Thoracic aorta (tissue), 2 donors: ENCODE results near the gene TEX261. TPM values are rescaled to one million over a fixed set of nuclear protein-coding genes. Genes with fewer than 3 reads are reported as not detected.

Experiments
- ATAC-seq: fragments of 150-250 bp; one replicate; pipeline ENCODE4 v1.8.0; 2017; ENCODE audit warnings: low read depth; ENCODE audit not compliant: insufficient number of reproducible peaks, low FRiP score
- DNase-seq: peaks from one replicate; pipeline ENCODE4 v3.0.0-alpha.2; 2020; ENCODE audit warnings: low spot score
- H3K27ac ChIP-seq, 2 donors: fragments of 200-600 bp; sonication (generic); 1 replicate in 1 of 2; 2 replicates in 1 of 2; pipeline ENCODE4 v1.5.1; 2016; ENCODE audit warnings: mild to moderate bottlenecking in 2 of 2, moderate library complexity in 2 of 2
- H3K27me3 ChIP-seq: fragments of 200-600 bp; sonication (generic); replicated peaks from 2 replicates; pipeline ENCODE4 v1.6.0; 2016; ENCODE audit warnings: mild to moderate bottlenecking; ENCODE audit not compliant: insufficient read depth
- H3K36me3 ChIP-seq: fragments of 200-600 bp; sonication (generic); one replicate; pipeline ENCODE4 v1.5.1; 2016
- H3K4me1 ChIP-seq, 2 donors: fragments of 200-600 bp; sonication (generic); 1 replicate in 1 of 2; 2 replicates in 1 of 2; pipeline versions ENCODE4 v1.5.1 to v1.6.0; 2016; ENCODE audit warnings: low read depth in 2 of 2, mild to moderate bottlenecking in 1 of 2; ENCODE audit not compliant: control insufficient read depth in 1 of 2
- H3K4me3 ChIP-seq: fragments of 200-600 bp; sonication (generic); 2 replicates; pipeline ENCODE4 v1.5.1; 2016; ENCODE audit warnings: mild to moderate bottlenecking
- H3K9me3 ChIP-seq: fragments of 200-600 bp; sonication (generic); 2 replicates; pipeline ENCODE4 v1.5.1; 2016
- total RNA-seq, 2 donors: library from RNA; depleted of rRNA; stranded (reverse); fragments of >200 nt; gene quantifications; one replicate each; pipeline versions ENCODE4 v1.1.0 to v1.2.3, GENCODE V29; 2016
- TF ChIP-seq, protein P1 (sequence below): fragments of 200-600 bp; sonication (generic); IDR thresholded peaks from one replicate; pipeline ENCODE4 v1.5.1; 2019; ENCODE audit warnings: antibody characterized with exemption

Gene TEX261
- total RNA-seq, 2 donors from 2014 or later, result 35.9 to 45.1 TPM

DNA sequence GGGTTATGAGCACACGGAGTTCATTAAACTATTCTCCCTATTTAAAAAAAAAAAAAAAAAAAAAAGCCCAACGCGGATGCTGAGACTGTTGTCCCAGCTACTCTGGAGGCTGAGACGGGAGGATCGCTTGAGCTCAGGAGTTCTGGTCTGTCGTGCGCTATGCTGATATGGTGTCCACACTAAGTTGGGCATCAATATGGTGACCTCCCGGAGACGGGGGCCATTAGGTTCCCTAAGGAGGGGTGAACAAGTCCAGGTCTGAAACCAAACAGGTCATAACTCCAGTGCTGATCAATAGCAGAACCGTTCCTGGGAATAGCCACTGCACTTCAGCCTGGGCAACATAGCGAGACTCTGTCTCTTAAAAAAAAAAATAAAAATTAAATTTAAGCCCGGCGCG, 29.2 kb downstream of the TEX261 start:
- ATAC-seq (no peak), DNase-seq (no peak)
- no peaks in the 10 kb centered on the region for H3K27me3 ChIP-seq
- TF ChIP-seq, protein P1, sequence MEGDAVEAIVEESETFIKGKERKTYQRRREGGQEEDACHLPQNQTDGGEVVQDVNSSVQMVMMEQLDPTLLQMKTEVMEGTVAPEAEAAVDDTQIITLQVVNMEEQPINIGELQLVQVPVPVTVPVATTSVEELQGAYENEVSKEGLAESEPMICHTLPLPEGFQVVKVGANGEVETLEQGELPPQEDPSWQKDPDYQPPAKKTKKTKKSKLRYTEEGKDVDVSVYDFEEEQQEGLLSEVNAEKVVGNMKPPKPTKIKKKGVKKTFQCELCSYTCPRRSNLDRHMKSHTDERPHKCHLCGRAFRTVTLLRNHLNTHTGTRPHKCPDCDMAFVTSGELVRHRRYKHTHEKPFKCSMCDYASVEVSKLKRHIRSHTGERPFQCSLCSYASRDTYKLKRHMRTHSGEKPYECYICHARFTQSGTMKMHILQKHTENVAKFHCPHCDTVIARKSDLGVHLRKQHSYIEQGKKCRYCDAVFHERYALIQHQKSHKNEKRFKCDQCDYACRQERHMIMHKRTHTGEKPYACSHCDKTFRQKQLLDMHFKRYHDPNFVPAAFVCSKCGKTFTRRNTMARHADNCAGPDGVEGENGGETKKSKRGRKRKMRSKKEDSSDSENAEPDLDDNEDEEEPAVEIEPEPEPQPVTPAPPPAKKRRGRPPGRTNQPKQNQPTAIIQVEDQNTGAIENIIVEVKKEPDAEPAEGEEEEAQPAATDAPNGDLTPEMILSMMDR, result no peak
- no peak overlapping the region for H3K27ac ChIP-seq
- H3K9me3 ChIP-seq, result no peaks in the 10 kb centered on the region
- H3K4me3 ChIP-seq, result peak overlapping the region; percentile 80
- H3K4me1 ChIP-seq, result peaks cover 3 to 9% of the 10 kb centered on the region in 2 donors
- no peaks in the 10 kb centered on the region for H3K36me3 ChIP-seq

DNA sequence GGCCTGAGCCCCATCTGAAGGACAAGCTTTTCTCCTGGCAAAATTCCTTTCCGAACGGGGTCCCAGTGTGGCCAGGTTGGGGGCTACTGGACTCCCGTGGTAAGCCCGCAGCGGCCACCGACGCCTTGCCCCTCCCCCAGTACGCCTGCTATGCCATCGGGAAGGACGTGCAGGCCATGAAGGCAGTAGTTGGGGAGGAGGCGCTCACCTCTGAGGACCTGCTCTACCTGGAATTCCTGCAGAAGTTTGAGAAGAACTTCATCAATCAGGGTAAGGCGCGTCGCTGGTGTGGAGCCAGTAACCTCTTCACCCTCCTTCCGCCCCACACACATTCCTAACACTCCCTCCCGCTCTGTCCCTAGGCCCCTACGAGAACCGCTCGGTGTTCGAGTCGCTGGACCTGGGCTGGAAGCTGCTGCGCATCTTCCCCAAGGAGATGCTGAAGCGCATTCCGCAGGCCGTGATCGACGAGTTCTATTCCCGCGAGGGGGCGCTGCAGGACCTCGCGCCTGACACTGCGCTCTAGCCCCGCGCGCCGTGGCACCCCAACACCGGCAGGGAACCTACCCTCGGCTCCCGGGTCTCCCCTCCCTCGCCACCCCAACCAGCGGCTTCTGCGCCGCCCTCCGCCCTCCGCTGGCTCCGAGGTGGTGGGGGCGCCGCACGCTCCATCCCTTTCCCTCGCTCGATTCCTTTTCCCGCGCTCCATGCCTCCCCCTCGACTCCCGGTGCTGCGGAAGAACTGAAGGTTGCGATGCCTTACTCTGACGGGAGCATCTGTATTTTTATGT, 29.9 kb downstream of the TEX261 start:
- ATAC-seq (no peak), DNase-seq (no peak)
- TF ChIP-seq, protein P1, result peak; percentile 73
- Histone ChIP-seq H3K4me1 (peaks cover 3 to 9% of the 10 kb centered on the region in 2 donors), H3K36me3 (no peaks in the 10 kb centered on the region), H3K27me3 (no peaks in the 10 kb centered on the region), H3K27ac (no peak overlapping the region), H3K4me3 (peak overlapping the region; percentile 80), H3K9me3 (no peaks in the 10 kb centered on the region)

DNA sequence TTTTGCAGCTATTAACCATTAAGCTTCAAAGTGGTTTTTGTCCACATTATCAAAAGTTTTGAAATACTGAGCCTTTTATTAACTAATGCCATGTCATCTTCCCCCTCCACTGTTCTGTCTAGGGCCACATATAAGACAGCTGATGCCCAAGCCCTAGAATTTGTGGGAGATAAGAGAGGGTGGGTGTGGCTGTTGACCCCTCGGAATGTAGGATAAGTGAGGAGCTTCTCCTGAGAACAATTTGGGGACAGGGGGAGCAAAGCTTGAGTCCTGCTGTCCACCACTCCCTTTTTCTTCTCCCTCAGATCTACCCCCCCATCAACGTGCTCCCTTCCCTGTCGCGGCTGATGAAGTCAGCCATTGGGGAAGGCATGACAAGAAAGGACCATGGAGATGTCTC, 30.5 kb downstream of the TEX261 start:
- H3K27me3 ChIP-seq, result no peaks in the 10 kb centered on the region
- no peak for ATAC-seq
- no peak overlapping the region for H3K27ac ChIP-seq
- H3K4me1 ChIP-seq, result peaks cover 3 to 9% of the 10 kb centered on the region in 2 donors
- no peak overlapping the region for H3K4me3 ChIP-seq
- TF ChIP-seq, protein P1, result no peak
- DNase-seq, result no peak
- H3K9me3 ChIP-seq, result no peaks in the 10 kb centered on the region
- no peaks in the 10 kb centered on the region for H3K36me3 ChIP-seq

DNA sequence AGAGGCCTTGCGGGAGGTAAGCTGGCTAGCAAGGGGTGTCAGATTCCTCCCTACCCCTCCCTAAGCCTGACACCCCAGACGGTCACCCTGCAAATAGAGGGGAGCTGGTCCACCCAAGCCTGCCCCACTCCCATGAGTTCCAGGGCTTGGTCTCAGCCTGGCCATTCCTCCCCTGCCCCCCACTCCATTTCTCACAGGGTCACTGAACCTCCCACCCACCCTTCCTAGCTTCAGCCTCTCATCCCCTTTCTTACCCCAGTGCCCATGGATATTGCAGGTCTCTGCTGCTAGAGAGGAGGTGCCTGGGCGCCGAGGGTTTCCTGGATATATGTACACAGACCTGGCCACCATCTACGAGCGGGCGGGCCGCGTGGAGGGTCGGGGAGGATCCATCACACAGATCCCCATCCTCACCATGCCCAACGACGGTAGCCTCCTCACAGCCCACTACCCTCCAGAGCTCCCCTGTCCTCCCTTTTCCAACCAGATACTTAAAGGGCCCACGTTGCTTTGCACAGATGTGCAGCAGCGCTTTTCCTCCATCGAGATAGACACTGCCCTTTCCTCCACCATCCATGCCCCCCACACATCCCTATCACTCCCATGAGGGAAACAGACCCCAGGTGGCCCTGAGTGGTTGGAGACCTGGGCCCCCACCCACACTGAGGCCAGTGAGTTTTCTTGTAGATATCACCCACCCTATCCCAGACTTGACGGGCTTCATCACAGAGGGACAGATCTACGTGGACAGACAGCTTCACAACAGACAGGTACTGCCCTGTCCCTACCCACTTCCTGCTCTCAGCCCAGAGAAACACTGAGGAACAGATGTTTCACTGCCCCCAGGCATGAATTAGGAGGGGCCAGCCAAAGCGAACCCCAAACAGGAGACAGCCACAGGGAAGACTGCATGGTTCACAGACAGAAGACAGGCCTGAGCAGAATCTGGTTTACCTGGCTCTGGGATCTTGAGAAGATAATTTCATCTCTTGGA, 31.5 kb downstream of the TEX261 start:
- Histone ChIP-seq H3K27ac (no peak overlapping the region), H3K9me3 (no peaks in the 10 kb centered on the region), H3K36me3 (no peaks in the 10 kb centered on the region), H3K27me3 (no peaks in the 10 kb centered on the region), H3K4me1 (peaks cover 3 to 9% of the 10 kb centered on the region in 2 donors), H3K4me3 (no peak overlapping the region)
- TF ChIP-seq, protein P1, result no peak
- DNase-seq (no peak), ATAC-seq (no peak)
